Measurements from ENCODE around the gene PNKD.

The PNKD gene

GRCh38 chr2:218323526-218324472 lies 53.5 kb downstream of the PNKD start:
- H3K4me1 ChIP-seq (ENCODE audit: control insufficient read depth, low read length): peaks cover 42% of the 10 kb centered on the region
- peaks cover 8% of the 10 kb centered on the region; the same call in 1 of the 2 replicates for H3K27me3 ChIP-seq (ENCODE audit: control insufficient read depth, low read length)
- H3K36me3 ChIP-seq (ENCODE audit: control insufficient read depth, low read length): no peaks in the 10 kb centered on the region
- H3F3A ChIP-seq (ENCODE audit: control insufficient read depth, insufficient read depth): peaks cover 6% of the 10 kb centered on the region
- no peaks in the 10 kb centered on the region for H3K9me2 ChIP-seq (replicated peaks; ENCODE audit: control insufficient read depth, low read length)
- no peak overlapping the region for H3K27ac ChIP-seq (ENCODE audit: low read depth, low read length)
- no peaks in the 10 kb centered on the region for H3K79me2 ChIP-seq (ENCODE audit: control insufficient read depth, low read length)
- TF ChIP-seq EZH2phosphoT487 (IDR thresholded peaks at IDR 0.05; ENCODE audit: borderline replicate concordance, low read length): no peak
- TF ChIP-seq CTCF (IDR thresholded peaks at IDR 0.05; ENCODE audit: low read depth, low read length, poor library complexity, severe bottlenecking): no peak
- H3K4me3 ChIP-seq (ENCODE audit: low read length): peak overlapping the region; percentile 73
- peak overlapping the region; percentile 63 for H3K4me2 ChIP-seq (ENCODE audit: low read length)
- no peaks in the 10 kb centered on the region for H4K20me1 ChIP-seq (ENCODE audit: control insufficient read depth, insufficient read depth, low read depth, low read length)
- no peaks in the 10 kb centered on the region for H3K9me3 ChIP-seq (ENCODE audit: control insufficient read depth, insufficient read depth, low read length)

- H3K4me3 ChIP-seq (ENCODE audit: low read length): no peak overlapping the region
- no peaks in the 10 kb centered on the region for H3K79me2 ChIP-seq (ENCODE audit: control insufficient read depth, low read length)
- no peak for TF ChIP-seq CTCF (IDR thresholded peaks at IDR 0.05; ENCODE audit: low read depth, low read length, poor library complexity, severe bottlenecking)
- no peak for TF ChIP-seq EZH2phosphoT487 (IDR thresholded peaks at IDR 0.05; ENCODE audit: borderline replicate concordance, low read length)
- no peak overlapping the region for H3K27ac ChIP-seq (ENCODE audit: low read depth, low read length)
- H3K9me2 ChIP-seq (replicated peaks; ENCODE audit: control insufficient read depth, low read length): no peaks in the 10 kb centered on the region
- H3K4me2 ChIP-seq (ENCODE audit: low read length): no peak overlapping the region
- peaks cover 49% of the 10 kb centered on the region for H3K4me1 ChIP-seq (ENCODE audit: control insufficient read depth, low read length)
- peaks cover 8% of the 10 kb centered on the region; the same call in 1 of the 2 replicates for H3K27me3 ChIP-seq (ENCODE audit: control insufficient read depth, low read length)
- H3K9me3 ChIP-seq (ENCODE audit: control insufficient read depth, insufficient read depth, low read length): no peaks in the 10 kb centered on the region
- no peaks in the 10 kb centered on the region for H4K20me1 ChIP-seq (ENCODE audit: control insufficient read depth, insufficient read depth, low read depth, low read length)
- H3F3A ChIP-seq (ENCODE audit: control insufficient read depth, insufficient read depth): peaks cover 4% of the 10 kb centered on the region
- no peaks in the 10 kb centered on the region for H3K36me3 ChIP-seq (ENCODE audit: control insufficient read depth, low read length)
Measured at GRCh38 chr2:218325566-218326160, 55.3 kb downstream of the PNKD start.

GRCh38 chr2:218326315-218326714 lies 56.0 kb downstream of the PNKD start:
- Histone ChIP-seq H3K9me3 (ENCODE audit: control insufficient read depth, insufficient read depth, low read length) (no peaks in the 10 kb centered on the region), H4K20me1 (ENCODE audit: control insufficient read depth, insufficient read depth, low read depth, low read length) (no peaks in the 10 kb centered on the region), H3K9me2 (replicated peaks; ENCODE audit: control insufficient read depth, low read length) (no peaks in the 10 kb centered on the region), H3F3A (ENCODE audit: control insufficient read depth, insufficient read depth) (peaks cover under 1% of the 10 kb centered on the region), H3K36me3 (ENCODE audit: control insufficient read depth, low read length) (no peaks in the 10 kb centered on the region), H3K27me3 (ENCODE audit: control insufficient read depth, low read length) (peaks cover 8% of the 10 kb centered on the region; the same call in 1 of the 2 replicates), H3K4me2 (ENCODE audit: low read length) (no peak overlapping the region), H3K4me1 (ENCODE audit: control insufficient read depth, low read length) (peaks cover 47% of the 10 kb centered on the region), H3K27ac (ENCODE audit: low read depth, low read length) (no peak overlapping the region), H3K4me3 (ENCODE audit: low read length) (no peak overlapping the region), H3K79me2 (ENCODE audit: control insufficient read depth, low read length) (no peaks in the 10 kb centered on the region)
- TF ChIP-seq CTCF (IDR thresholded peaks at IDR 0.05; ENCODE audit: low read depth, low read length, poor library complexity, severe bottlenecking) (no peak), EZH2phosphoT487 (IDR thresholded peaks at IDR 0.05; ENCODE audit: borderline replicate concordance, low read length) (no peak)
